GM18505 (cell line): ENCODE data around the gene NAALADL2.

ENCODE experiments used
- ATAC-seq: cut with Tn5 transposase; IDR thresholded peaks from one replicate; pipeline ENCODE4 v1.9.1; 2021; ENCODE audit not compliant: unreplicated experiment
- POLR2A ChIP-seq: IDR thresholded peaks from 4 replicates; pipeline ENCODE4 v1.6.1; 2011; ENCODE audit warnings: borderline replicate concordance; ENCODE audit not compliant: insufficient read depth, insufficient read length; ENCODE audit errors: extremely low read depth

The NAALADL2 gene

GRCh38 chr3:174862101-174862500 is 3.0 kb downstream of the NAALADL2 start:
- ATAC-seq, result no peak
- no peak for TF ChIP-seq POLR2A

- no peak for TF ChIP-seq POLR2A
- ATAC-seq, result no peak
Measured at GRCh38 chr3:174862666-174863065, 3.5 kb downstream of the NAALADL2 start.

- no peak for TF ChIP-seq POLR2A
- ATAC-seq, result no peak
Measured at GRCh38 chr3:174863488-174863887, 4.4 kb downstream of the NAALADL2 start.

GRCh38 chr3:174869448-174869847 is 10.3 kb downstream of the NAALADL2 start:
- no peak for TF ChIP-seq POLR2A
- ATAC-seq, result no peak

- ATAC-seq, result no peak
- TF ChIP-seq POLR2A, result no peak
Measured at GRCh38 chr3:174873832-174874657, 14.9 kb downstream of the NAALADL2 start.

GRCh38 chr3:174882789-174883188 is 23.7 kb downstream of the NAALADL2 start:
- no peak for ATAC-seq

GRCh38 chr3:174883881-174884675 is 24.9 kb downstream of the NAALADL2 start:
- no peak for TF ChIP-seq POLR2A
- no peak for ATAC-seq

More at GRCh38 chr3:174882789-174883188, 23.7 kb downstream of the NAALADL2 start:
- no peak for TF ChIP-seq POLR2A

GRCh38 chr3:174884776-174885568 is 25.8 kb downstream of the NAALADL2 start:
- no peak for ATAC-seq
- TF ChIP-seq POLR2A, result no peak

GRCh38 chr3:174891524-174892203 is 32.5 kb downstream of the NAALADL2 start:
- no peak for TF ChIP-seq POLR2A
- no peak for ATAC-seq

GRCh38 chr3:174907027-174907426 is 47.9 kb downstream of the NAALADL2 start:
- ATAC-seq, result no peak

GRCh38 chr3:174907628-174908407 is 48.7 kb downstream of the NAALADL2 start:
- no peak for ATAC-seq
- no peak for TF ChIP-seq POLR2A

More at GRCh38 chr3:174907027-174907426, 47.9 kb downstream of the NAALADL2 start:
- no peak for TF ChIP-seq POLR2A

GRCh38 chr3:174931473-174932353 is 72.6 kb downstream of the NAALADL2 start:
- no peak for ATAC-seq
- no peak for TF ChIP-seq POLR2A

GRCh38 chr3:174936590-174936989 is 77.5 kb downstream of the NAALADL2 start:
- no peak for ATAC-seq
- TF ChIP-seq POLR2A, result no peak
